ENCODE measurements around the gene MBL2. TPM values are rescaled to one million over a fixed set of nuclear protein-coding genes. Genes with fewer than 3 reads are reported as not detected.

Gene MBL2
- total RNA-seq, 1 experiment from 2014 or later = not detected

- ATAC-seq (peak; percentile 24), DNase-seq (ENCODE audit: low spot score) (peak; percentile 75)
- POLR2A ChIA-PET = no interaction called here
- no peaks in the 10 kb centered on the region; the same call in 1 of the 2 replicates for H3K27me3 Mint-ChIP-seq (ENCODE audit: low read depth)
- no peak for TF ChIP-seq ELF4 (CRISPR knock-in tag; IDR thresholded peaks at IDR 0.05; ENCODE audit: low read depth)
- peak; percentile 21; the same call in 1 of the 2 replicates for TF ChIP-seq FOXP1 (CRISPR knock-in tag; IDR thresholded peaks at IDR 0.05; ENCODE audit: borderline replicate concordance)
- 0 out of 2 replicates have a peak, but pooled peaks have one; percentile 8 for TF ChIP-seq ZBTB21 (CRISPR knock-in tag; IDR thresholded peaks at IDR 0.05; ENCODE audit: borderline replicate concordance)
- peak; percentile 25; the same call in 1 of the 2 replicates for TF ChIP-seq ZNF423 (CRISPR knock-in tag; IDR thresholded peaks at IDR 0.05)
- peak; percentile 89 for TF ChIP-seq CTCF (IDR thresholded peaks at IDR 0.05)
- H3K4me3 Mint-ChIP-seq = no peak overlapping the region
- no peaks in the 10 kb centered on the region for H3K9me3 Mint-ChIP-seq
- no peaks in the 10 kb centered on the region for H3K36me3 Mint-ChIP-seq
- CTCF ChIA-PET = interaction anchor here (0.6 to 4.2 kb wide), 30 partner anchors 9 to 1086 kb away, joined by 3 to 55 read pairs (median 4); partner anchors contain the start of gene DKK1
- peaks cover 7% of the 10 kb centered on the region for H3K4me1 Mint-ChIP-seq
- no peak overlapping the region for H3K27ac Mint-ChIP-seq
These were observed 6.2 kb upstream of the MBL2 start for GRCh38 chr10:52778511-52779392.

GRCh38 chr10:52777414-52777813 lies 4.8 kb upstream of the MBL2 start:
- Mint-ChIP-seq H3K9me3 (no peaks in the 10 kb centered on the region), H3K36me3 (no peaks in the 10 kb centered on the region), H3K4me3 (no peak overlapping the region), H3K27ac (no peak overlapping the region), H3K4me1 (peaks cover 7% of the 10 kb centered on the region), H3K27me3 (ENCODE audit: low read depth) (no peaks in the 10 kb centered on the region)
- ATAC-seq (no peak), DNase-seq (ENCODE audit: low spot score) (no peak)
- CTCF ChIA-PET = interaction anchor here (1.0 to 4.2 kb wide), 5 partner anchors 8 to 1087 kb away, joined by 3 to 55 read pairs (median 13); partner anchors contain the start of gene DKK1
- TF ChIP-seq NFYB (CRISPR knock-in tag; conservative IDR thresholded peaks at IDR 0.05; ENCODE audit: low read depth) (no peak), ZNF317 (CRISPR knock-in tag; IDR thresholded peaks at IDR 0.05; ENCODE audit: borderline replicate concordance, low read depth) (no peak)
- POLR2A ChIA-PET = no interaction called here

GRCh38 chr10:52776471-52776903 lies 3.9 kb upstream of the MBL2 start:
- POLR2A ChIA-PET = no interaction called here
- DNase-seq (ENCODE audit: low spot score) = no peak
- TF ChIP-seq HMGXB4 (CRISPR knock-in tag; IDR thresholded peaks at IDR 0.05) (no peak), ZNF396 (CRISPR knock-in tag; IDR thresholded peaks at IDR 0.05; ENCODE audit: borderline replicate concordance) (no peak), ATF3 (CRISPR knock-in tag; conservative IDR thresholded peaks at IDR 0.05) (no peak), MAX (CRISPR knock-in tag; IDR thresholded peaks at IDR 0.05) (no peak), KAT7 (CRISPR knock-in tag; IDR thresholded peaks at IDR 0.05; ENCODE audit: borderline replicate concordance) (no peak), IRF1 (CRISPR knock-in tag; IDR thresholded peaks at IDR 0.05) (no peak), ATF2 (CRISPR knock-in tag; IDR thresholded peaks at IDR 0.05; ENCODE audit: borderline replicate concordance, low read depth) (no peak), OVOL2 (CRISPR knock-in tag; IDR thresholded peaks at IDR 0.05; ENCODE audit: borderline replicate concordance) (no peak), ERG (CRISPR knock-in tag; IDR thresholded peaks at IDR 0.05) (no peak), ZMAT4 (CRISPR knock-in tag; IDR thresholded peaks at IDR 0.05) (no peak), MLX (CRISPR knock-in tag; IDR thresholded peaks at IDR 0.05) (no peak)

More at GRCh38 chr10:52776471-52776903, 3.9 kb upstream of the MBL2 start:
- CTCF ChIA-PET = interaction anchor here (1.7 kb wide), 1 partner anchor 36 kb away, joined by 5 read pairs; no protein-coding TSS in a partner anchor
- Mint-ChIP-seq H3K4me1 (peaks cover 7% of the 10 kb centered on the region), H3K27me3 (ENCODE audit: low read depth) (no peaks in the 10 kb centered on the region), H3K36me3 (no peaks in the 10 kb centered on the region), H3K9me3 (no peaks in the 10 kb centered on the region), H3K27ac (no peak overlapping the region), H3K4me3 (no peak overlapping the region)
- ATAC-seq = no peak

All from WTC11 (cell line).